Measurements from ENCODE around the gene LRCOL1. TPM values are rescaled to one million over a fixed set of nuclear protein-coding genes. Genes with fewer than 3 reads are reported as not detected.
A peak's percentile ranks its signal among the peaks of the same experiment; 100 is the strongest.

LRCOL1 gene
- polyA plus RNA-seq, 1 donor, result 2.4 TPM

DNA sequence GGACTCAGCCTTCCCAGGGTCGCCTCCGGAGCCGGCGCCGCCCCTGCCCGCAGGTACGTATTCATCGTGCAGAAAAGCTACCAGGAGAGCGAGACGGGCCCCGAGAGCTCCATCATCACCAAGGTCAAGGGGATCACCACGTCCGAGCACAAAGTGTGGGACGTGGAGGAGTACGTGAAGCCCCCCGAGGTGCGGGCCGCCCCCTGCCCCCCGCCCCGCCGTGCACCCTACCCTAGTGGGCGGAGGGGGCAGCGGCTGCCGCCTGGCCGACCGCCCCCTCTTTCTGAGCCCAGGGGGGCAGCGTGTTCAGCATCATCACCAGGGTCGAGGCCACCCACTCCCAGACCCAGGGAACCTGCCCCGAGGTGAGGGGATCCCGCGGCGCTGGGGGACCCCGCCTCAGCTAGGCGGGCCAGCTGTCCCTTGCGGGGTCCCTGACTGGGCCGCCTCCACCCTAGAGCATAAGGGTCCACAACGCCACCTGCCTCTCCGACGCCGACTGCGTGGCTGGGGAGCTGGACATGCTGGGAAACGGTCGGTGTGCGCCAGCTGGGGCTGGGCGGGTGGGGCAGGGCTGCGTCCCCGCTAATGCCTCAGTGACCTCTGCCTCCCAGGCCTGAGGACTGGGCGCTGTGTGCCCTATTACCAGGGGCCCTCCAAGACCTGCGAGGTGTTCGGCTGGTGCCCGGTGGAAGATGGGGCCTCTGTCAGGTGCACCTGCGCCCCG is 9.2 kb upstream of the LRCOL1 start:
- no peak for DNase-seq

DNA sequence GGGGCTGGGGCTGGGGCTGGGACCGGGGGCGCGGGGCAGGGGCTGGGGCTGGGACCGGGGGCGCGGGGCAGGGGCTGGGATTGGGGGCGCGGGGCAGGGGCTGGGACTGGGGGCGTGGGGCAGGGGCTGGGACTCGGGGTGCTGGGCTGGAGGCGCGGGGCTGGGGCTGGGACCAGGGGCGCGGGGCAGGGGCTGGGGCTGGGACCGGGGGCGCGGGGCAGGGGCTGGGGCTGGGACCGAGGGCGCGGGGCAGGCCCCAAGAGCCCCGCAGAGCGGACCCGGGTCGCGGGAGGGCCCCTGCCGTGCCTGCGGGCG is 8.6 kb upstream of the LRCOL1 start:
- no peak for DNase-seq

DNA sequence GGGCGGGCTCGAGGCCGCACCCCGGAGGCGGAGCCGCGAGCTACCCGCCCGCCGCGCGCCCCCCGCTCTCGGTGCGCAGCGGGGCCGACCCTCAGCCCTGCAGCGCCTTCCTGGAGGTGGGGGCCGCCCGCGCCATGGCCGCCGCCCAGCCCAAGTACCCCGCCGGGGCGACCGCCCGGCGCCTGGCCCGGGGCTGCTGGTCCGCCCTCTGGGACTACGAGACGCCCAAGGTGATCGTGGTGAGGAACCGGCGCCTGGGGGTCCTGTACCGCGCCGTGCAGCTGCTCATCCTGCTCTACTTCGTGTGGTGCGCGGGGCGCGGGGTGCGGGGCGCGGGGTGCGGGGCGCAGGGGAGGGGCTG is 8.3 kb upstream of the LRCOL1 start, which contains the start of gene P2RX2:
TSS of gene P2RX2 (plus strand) at position 94 of the 361 bp plus-strand sequence. CDS start at position 135, 41 bp downstream.
- no peak for DNase-seq

DNA sequence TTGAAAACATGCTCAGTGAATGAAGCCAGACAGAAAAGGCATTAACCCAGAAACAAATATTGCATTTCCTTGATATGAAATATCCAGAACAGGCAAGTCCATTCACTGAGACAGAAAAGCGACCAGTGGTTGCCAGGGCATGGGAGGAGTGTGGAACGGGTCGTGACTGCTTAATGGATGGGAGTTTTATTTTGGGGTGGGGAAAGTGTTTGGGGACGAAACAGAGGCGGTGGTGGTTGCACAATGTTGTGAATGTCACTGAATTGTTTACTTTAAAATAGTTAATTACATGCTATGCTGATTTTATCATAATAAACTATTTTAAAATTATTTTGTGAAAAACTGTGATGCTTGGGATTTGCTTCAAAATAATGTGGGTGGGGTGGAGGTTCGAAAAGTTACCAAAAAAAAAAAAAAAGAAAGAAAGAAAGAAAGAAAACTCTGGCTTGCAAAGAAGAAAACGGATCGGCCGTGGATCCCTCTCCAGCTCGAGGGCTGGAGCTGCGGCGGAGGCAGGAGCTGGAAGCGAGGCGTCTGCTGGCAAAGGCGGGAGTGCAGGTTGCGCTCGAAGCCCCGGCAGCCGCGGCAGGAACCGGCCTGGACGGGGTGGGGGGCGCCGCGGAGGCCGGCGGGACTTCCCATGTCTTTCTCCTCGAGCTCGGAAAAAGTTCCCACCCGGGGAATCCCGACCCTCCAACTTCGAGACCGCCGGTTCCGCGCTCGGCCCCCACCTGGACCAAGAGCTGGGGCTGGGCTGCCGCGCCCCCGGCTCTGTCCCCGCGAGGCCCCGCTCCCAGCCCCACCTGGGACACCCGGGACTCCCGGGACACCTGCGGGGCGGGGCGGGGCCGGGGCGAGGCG is 7.7 kb upstream of the LRCOL1 start:
- DNase-seq, result no peak

DNA sequence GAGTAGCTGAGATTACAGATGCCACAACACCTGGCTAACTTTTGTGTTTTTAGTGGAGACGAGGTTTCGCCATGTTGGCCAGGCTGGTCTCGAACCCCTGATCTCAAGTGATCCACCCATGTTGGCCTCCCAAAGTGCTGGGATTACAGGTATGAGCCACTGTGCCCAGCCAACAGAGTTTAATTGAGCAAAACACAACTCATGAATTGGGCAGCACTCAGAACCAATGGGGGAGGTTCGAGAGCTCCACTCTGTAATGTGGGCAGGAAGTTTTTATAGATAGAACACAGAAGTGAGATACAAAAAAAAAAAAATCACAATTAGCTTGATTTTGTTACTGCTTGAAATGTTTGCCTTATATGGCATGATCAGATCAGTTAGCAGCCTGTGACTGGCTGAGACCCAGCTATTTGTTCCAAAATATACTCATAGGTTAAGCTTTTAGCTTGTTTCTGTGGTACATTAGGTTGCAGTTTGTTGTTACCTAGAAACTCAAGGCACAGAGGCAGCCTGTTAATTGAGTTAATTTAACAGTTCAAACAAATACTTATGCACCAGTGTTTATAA is 6.8 kb upstream of the LRCOL1 start:
- DNase-seq, result no peak

DNA sequence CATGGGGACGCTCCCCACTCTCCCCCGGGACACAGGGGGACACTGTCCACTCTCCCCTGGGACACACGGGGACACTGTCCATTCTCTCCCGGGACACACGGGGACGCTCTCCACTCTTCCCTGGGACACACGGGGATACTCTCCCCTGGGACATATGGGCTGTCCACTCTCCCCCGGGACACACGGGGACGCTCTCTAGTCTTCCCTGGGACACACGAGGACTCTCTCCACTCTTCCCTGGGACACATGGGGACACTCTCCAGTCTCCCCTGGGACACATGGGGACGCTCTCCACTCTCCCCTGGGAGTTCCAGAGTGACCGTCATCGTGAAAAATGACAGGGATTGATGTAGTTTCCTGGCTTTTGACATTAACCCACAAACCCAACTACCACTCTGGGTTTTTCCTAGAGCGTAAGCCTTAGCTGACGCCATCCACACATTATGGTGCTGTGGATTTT is 5.2 kb upstream of the LRCOL1 start:
- no peak for DNase-seq

DNA sequence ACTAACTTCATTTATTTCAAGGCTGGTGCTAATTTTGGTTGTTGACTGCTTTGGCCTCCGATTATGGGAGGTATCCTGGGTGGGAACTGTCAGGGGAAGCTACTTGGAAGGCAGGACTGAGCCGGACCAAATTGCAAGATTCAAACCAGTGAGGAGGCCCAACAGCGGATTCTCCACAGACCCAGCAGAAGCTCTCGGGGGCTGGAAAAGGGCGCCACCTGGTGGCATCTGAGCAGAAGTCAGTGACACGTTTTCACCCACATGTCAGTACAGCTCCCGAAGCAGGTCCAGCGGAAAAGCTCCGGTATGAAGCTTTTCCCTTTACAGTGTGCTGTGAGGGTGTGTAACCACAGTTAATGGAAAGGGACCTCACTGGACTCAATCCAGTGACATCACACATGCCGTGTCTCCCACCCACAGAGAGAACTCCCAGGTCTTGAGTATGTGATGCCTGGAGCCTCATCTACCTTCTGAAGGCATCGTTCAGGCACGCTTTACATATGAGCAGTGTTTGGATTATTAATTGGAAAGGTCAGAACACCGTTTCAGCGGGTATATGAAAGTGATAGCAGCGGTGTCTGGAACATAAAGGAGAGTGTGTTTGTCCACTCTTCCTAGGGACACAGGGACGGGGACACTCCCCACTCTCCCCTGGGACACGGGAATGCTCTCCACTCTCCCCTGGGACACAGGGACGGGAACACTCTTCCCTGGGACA is 4.6 kb upstream of the LRCOL1 start:
- peak; percentile 86 for DNase-seq

DNA sequence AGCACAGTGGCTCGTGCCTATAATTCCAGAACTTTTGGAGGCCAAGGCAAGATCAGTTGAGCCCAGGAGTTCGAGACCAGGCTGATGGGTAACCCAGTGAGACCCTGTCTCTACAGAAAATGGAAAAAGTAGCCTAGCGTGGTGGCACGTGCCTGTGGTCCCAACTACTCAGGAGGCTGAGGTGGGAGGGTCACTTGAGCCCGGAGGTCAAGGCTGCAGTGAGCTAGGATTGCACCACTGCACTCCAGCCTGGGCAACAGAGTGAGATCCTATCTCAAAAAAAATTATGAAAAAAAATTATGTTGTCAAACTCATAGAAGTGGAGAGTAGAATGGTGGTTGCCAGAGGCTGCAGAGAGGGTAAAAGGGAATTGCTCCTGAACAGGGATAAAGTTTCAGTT is 3.6 kb upstream of the LRCOL1 start:
- no peak for DNase-seq

DNA sequence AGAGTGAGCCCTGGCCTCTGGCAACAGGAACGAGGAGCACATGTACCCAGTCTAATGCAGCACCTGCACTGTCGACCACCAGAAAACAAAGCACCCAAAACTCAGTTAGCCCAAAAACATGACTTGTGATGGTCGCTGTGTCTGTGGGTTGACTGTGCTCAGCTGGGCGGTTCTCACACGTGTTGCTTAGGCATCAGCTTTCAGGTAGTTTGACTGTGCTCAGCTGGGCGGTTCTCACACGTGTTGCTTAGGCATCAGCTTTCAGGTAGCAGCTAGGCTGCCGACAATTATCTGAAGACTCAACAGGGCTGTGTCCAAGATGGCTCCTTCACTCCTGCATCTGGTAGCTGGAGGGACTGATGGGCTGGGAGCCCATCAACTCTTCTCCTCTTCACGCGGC is 1.2 kb upstream of the LRCOL1 start:
- DNase-seq, result no peak

DNA sequence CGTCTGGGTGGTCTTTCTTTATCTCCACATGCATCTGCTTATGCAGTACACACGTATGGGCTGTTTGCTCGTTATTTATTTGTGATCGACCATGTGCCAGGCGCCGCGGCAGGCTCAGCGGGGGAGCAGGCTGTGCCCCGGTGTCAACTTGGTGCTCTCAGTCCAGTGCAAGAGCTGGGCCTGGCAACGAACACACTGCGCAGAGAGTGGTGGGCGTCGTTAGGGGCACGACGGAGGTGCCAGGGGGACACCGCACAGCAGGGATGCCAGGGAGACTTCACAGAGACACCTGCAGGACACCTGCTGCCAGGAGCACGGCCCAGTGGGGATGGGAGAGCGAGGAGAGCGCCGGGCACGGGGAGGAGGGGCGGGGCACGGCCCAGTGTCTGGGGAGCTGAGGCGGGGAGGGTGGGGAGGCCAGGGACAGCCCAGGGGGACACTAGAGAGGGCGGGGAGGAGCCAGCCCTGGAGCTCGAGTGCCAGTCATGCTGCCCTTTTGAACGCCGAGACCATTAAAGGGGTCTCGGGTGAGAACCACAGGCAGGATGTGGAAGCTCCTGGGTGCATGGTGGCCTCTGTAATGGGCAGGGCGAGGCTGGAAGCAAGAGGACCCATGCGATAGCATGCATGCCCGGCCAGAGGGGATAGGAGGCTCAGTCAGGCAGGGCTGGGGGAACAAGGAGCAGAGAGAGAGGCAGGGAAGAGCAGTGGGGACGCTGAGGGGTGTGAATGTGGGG is 652 bp upstream of the LRCOL1 start:
- DNase-seq, result no peak

DNA sequence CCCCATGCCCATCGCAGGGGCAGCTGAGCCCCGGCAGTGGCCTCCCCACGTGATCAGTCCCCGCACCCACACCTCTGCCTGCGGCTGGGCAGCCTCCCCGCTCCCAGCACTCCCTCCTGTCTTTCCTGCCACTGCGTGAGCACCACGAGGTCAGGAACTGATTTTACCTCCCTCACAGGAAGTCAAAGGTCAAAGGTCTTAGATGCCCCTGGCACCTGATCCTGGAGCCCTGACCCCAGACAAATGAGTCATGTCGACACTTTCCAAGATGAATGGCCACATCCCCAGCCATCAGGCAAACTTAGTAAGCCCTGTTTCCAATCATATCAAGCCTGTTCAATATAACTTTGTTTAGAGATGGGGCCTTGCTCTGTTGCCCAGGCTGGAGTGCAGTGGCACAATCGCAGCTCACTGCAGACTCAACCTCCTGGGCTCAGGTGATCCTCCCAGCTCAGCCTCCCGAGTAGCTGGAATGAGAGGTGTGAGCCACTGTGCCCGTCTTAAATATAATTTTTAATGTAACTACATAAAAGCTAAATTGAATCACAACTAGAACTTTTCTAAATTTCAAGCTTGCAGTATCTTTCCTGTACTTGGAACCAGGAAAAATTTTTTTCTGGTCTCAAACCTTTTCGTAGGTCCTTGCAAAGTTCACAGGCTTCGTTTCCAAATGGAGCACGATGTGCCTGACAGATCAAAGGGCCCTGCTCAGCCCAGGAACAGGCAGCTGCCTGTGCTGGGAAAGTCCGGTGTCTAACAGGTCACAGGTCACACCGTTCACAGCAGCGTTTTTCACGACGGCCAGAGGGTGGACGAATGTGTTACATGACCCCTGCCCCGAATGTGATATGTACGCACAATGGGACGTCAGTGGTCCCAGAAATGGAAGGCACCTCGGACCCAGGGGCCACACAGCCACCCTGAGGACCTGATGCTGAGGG is 1.9 kb downstream of the LRCOL1 start:
- DNase-seq, result no peak

DNA sequence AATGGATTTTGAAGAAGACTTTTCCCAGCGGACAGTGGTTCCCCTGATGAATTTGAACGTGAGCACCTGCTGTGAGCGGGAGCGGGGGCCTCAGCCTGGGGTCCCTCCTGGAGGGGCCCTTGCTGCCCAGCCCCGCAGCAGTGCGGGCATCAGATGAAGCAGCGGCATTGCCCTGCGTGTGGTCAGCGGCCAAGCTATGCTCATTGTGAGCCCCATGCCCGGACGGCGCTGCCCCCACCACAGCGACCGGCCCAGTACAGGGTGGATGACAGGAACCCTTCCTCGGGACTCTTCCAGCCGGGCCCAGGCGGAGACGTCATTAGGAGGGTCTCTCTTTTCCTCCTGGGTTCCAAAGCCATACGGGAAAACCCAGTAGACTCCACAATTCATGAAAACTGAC is 3.5 kb downstream of the LRCOL1 start:
- no peak for DNase-seq

DNA sequence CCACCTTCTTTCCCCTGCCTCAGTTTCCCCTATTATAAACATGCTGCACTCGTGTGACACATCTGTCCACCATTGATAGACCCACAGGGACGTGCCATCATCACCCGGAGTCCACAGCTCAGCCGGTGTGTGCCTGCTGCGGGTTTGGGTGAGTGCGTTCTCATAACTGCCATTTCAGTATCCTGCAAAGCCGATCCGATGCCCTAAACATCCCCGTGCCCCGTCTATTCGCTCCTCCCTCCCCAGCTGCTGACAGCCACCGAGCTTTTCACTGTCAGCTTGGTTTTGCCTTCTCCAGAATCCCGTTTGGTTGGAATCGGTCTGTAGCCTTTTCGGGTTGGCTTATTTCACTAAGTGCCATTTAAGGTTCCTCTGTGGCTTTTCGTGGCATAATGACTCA is 3.9 kb downstream of the LRCOL1 start:
- DNase-seq, result no peak

DNA sequence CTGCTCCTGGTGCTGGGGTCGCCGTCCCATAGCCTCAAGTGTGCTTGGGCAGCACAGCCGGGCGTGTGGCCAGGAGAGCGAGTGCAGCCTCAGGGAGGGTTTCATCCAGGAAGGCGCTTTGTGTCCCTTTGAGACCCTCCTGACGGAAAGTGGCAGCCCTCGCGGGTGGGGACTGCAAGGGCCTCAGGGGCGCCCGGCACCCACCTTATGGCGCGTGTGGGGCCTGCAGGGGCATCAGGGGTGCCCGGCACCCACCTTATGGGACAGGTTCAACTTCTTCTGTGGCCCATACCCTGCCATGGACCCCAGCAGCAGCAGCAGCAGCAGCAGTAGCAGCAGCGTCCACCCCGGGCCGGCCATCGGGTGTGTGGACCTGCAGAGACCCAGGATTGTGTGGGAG is 4.5 kb downstream of the LRCOL1 start:
- no peak for DNase-seq

DNA sequence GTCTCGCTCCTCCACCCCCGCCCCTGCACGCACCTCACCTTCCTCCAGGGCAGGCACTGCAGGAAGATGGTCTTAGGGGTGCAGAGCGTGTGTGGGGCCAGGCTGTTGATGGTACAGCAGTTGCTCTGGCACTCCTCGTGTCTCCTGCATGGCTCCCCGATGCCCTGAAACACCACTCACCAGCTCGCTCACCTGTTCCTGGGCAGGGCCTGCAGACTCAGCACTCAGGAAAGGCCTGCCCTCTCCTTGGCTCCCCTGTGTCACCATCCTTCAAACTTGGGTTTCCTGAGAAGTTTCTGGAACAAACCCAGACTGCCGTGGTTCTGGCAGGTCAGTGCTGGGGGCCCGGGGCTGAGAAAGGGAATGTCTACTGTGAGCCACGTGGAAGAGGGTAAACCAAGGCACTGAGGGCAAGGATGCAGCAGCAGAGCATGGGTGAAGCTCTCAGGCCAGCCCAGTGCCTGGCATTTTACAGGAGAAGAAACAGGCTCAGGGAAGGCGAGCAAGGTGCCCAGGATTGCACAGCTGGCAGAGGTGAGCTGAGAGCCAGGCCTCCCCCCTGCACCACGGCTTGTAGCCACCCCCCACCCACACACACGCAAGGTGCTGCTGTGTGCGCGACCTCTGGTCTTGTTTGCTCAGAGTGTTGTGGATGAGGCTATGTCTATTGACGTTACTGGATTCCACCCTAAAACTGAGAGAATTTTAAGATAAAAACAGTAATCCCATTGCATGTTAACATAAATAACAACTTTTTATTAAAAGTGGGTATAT is 5.5 kb downstream of the LRCOL1 start:
- no peak for DNase-seq

DNA sequence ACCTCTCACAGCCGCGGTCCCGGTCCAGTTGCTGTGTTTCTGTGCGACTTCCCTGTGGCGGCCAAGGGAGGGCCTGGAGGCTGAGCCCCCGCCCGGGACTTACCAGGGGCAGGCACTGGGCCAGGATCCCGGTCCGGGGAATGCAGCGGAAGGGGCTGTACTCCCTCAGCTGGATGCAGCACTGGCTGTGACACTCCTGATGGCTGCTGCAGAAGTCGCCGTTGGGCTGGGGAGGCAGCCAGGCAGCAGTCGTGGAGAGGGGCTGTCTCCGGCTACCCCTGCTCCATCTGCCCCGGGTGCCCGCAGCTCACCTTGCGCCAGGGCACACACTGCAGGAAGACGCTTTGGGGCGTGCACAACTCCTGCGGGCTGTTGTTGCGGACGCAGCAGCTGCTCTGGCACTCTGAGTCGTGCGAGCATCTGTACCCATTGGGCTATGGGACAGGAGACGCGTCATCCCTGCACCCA is 6.2 kb downstream of the LRCOL1 start:
- DNase-seq, result no peak

DNA sequence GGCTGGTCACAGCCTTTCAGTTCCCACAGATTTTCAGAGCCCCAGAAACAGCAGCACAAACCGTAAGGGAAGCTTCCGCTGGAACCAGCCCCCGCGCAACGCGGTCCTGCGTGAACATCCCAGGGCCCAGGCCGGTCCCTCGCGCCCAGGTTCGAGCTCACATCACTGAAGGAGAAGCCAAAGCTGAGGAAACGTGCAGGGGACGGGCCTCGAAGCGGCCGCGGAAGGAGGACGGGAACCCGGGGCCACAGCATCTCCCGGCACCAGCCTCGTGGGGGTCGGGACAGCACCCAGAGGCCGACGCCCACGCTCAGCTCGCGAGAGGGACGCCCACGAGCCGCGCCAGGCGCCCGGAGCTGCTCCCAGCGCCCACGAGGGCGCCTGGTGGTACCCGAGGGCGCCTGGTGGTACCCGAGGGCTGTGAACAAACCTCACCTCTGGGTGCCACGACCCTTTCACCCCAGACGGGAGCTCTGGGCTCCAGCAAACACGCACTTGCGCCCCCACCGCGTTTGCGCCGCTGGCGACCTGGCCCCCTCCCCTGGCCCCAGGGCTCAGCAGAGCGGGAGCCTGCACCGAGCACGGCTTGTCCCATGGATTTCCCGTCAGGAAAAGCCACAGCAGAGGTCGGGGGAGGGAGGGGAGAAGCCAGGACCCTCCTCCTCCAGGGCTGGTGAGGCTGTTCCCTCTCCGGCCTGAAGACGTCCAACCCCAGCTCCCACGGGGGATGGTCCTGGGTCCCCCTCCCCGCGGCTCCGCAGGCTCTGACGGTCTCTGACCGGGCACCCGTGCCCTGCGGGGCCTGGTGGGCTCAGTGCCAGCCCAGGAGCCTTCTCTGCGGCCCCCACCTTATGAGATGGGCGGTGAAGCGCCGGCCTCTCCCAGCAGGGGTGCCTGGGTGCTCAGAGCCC is 6.9 kb downstream of the LRCOL1 start:
- DNase-seq, result no peak

DNA sequence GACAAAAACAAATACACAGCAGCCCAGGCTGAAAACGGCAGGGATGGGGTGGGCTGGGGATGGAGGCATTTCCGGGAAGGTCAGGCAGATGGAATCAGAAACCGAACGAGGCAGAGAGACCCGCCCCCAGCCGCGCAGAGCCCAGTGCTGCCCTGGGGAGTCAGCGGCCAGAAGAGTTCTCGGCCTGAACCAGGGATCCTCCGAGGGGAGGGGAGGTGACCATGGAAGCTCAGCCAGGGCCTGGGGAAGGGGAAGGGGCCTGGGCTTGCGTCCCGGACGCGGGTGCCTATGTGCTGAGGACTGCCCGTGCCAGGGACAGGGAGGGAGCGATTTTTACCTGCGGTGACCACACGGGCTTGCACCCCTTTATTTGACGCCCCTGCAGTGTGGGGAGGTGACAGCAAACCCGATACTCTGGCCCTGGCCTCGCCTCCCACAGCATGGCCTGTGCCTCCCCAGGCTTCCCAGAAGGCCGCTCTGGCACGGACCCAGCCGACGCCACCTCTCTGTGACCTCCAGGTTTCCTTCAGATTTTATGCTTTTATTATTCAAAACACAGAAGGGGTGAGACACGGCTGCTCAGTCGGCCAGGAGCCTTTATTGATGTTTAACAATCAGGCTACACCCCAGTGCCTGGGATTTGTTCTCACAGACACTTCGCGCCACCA is 7.7 kb downstream of the LRCOL1 start:
- DNase-seq, result no peak
